Memory B cell (primary cell): Measurements from ENCODE around the gene SP140L.
A peak's percentile ranks its signal among the peaks of the same experiment; 100 is the strongest.
"Not testable (repeated sequence)": the region's sequence is repeated elsewhere in the genome, so short reads cannot be mapped to it uniquely, and the experiment has no call there.

Source experiments
- ATAC-seq: fragments of 150-1000 bp; cut with Tn5 transposase; 2 replicates; pipeline ENCODE4 v1.10.0; 2021; ENCODE audit warnings: low read depth, mild to moderate bottlenecking, moderate library complexity
- DNase-seq, 2 donors: peaks; one replicate each; pipeline ENCODE4 v3.0.0; 2022; ENCODE audit warnings: low spot score in 2 of 2
- H3K27ac Mint-ChIP-seq: one replicate; pipeline ENCODE4 v1.8.0; 2022; ENCODE audit warnings: mild to moderate bottlenecking, moderate library complexity, mixed read lengths
- H3K27me3 Mint-ChIP-seq: one replicate; pipeline ENCODE4 v1.8.0; 2022; ENCODE audit warnings: mixed read lengths
- H3K36me3 Mint-ChIP-seq: one replicate; pipeline ENCODE4 v1.8.0; 2022; ENCODE audit warnings: mild to moderate bottlenecking, mixed read lengths
- H3K4me1 Mint-ChIP-seq: one replicate; pipeline ENCODE4 v1.8.0; 2022; ENCODE audit warnings: mixed read lengths
- H3K4me3 Mint-ChIP-seq: one replicate; pipeline ENCODE4 v1.8.0; 2022; ENCODE audit warnings: mild to moderate bottlenecking, moderate library complexity, mixed read lengths
- H3K9me3 Mint-ChIP-seq: one replicate; pipeline ENCODE4 v1.8.0; 2022; ENCODE audit warnings: mixed read lengths

Gene SP140L

DNA sequence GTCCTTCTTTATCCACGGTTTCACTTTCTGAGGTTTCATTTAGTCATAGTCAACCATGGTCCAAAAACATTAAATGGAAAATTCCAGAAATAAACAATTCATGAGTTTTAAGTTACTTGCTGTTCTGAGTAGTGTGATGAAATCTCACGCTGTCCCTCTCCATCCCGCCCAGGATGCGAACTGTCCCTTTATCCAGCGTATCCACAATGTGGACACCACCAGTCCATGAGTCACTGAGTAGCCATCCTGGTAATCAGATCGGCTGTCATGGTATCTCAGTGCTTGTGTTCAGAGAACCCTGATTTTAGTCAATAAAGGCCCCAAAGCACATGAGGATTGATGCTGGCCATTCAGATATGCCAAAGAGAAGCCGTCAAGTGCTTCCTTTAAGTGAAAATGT, 3.7 kb downstream of the SP140L start:
- Mint-ChIP-seq H3K27ac (no peak overlapping the region), H3K9me3 (no peaks in the 10 kb centered on the region), H3K36me3 (peaks cover 50% of the 10 kb centered on the region), H3K4me1 (peaks cover 58% of the 10 kb centered on the region), H3K4me3 (peak overlapping the region; percentile 14), H3K27me3 (no peaks in the 10 kb centered on the region)
- ATAC-seq = no peak
- DNase-seq = no peak

DNA sequence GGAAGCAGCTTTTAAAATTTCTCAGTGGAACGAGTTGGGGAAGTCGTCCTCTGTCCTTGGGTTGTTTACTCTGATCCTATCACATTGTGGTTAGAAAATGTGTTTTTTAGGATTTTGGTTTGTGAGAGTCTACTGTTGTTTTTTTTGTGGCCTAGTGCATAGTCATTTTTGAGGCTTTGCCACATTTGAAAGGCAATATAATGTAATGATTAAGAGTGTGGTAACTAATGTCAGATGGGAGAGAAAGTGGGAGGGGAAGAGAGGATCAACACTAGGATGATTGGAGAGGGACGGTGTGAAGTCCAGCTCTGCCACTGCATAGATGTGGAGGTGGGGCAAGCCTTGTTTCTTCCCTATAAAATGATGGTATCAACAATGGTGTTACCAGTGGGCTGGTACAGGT, 8.5 kb downstream of the SP140L start:
- DNase-seq (no peak), ATAC-seq (no peak)
- Mint-ChIP-seq H3K27me3 (no peaks in the 10 kb centered on the region), H3K36me3 (peaks cover 54% of the 10 kb centered on the region), H3K4me1 (peaks cover 42% of the 10 kb centered on the region), H3K9me3 (no peaks in the 10 kb centered on the region), H3K4me3 (peak overlapping the region; percentile 4), H3K27ac (no peak overlapping the region)

DNA sequence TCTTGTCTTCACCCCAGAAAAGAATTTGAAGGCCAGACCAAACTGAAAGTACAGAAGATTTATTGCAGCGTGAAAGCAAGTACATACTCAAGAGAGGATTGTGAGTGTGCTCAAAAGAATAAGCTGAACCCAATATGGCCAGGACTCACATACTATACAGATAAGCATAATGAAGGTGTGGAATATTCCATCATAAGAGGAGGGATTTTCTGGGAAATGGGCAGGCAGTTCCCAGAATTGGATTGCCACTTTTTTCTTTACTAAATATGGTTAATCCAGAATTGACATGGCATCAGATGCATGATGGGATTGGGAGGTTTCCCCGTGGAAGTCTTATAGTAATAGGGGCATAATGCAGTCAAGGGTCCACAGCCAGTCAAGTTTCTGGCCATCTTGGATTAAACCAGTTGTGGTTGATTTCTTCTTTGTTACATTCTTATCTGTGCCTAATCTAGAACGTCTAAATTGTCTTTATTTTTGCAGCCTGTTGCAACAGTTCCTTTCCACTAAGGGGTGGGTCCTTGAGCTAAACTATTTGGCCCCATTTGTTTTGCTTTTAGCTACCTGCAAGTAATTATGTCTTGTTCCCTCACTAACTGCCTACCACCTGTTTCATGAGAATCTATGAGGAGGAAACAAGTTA, 9.0 kb downstream of the SP140L start:
- no peaks in the 10 kb centered on the region for H3K9me3 Mint-ChIP-seq
- ATAC-seq (no peak), DNase-seq (no peak)
- no peak overlapping the region for H3K27ac Mint-ChIP-seq
- H3K36me3 Mint-ChIP-seq = peaks cover 50% of the 10 kb centered on the region
- H3K4me1 Mint-ChIP-seq = peaks cover 39% of the 10 kb centered on the region
- H3K27me3 Mint-ChIP-seq = no peaks in the 10 kb centered on the region
- peak overlapping the region; percentile 4 for H3K4me3 Mint-ChIP-seq

DNA sequence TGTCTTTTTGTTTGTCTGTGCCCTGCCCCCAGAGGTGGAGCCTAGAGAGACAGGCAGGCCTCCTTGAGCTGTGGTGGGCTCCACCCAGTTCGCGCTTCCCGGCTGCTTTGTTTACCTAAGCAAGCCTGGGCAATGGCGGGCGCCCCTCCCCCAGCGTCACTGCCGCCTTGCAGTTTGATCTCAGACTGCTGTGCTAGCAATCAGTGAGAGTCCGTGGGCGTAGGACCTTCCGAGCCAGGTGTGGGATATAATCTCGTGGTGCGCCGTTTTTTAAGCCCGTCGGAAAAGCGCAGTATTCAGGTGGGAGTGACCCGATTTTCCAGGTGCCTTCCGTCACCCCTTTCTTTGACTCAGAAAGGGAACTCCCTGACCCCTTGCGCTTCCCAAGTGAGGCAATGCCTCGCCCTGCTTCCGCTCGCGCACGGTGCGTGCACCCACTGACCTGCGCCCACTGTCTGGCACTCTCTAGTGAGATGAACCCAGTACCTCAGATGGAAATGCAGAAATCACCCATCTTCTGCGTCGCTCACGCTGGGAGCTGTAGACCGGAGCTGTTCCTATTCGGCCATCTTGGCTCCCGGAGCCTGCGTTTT, 15.0 kb downstream of the SP140L start:
- H3K9me3 Mint-ChIP-seq = peaks cover 19% of the 10 kb centered on the region

DNA sequence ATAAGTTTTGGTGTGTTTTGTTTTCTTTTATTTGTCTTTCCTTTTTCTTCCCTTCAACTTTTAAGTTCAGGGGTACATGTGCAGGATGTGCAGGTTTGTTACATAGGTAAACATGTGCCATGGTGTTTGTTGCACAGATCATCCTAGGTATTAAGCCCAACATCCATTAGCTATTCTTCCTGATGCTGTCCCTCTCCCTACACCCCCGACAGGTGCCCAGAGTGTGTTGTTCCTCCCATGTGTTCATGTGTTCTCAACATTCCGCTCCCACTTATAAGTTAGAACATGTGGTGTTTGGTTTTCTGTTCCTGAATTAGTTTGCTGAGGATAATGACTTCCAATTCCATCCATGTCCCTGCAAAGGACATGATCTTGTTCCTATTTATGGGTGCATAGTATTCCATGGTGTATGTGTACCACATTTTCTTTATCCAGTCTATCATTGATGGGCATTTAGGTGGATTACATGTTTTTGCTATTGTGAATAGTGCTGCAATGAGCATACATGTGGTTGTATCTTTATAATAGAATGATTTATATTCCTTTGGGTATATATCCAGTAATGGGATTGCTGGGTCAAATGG, 16.1 kb downstream of the SP140L start:
- not testable (repeated sequence) for ATAC-seq
- peaks cover 30% of the 10 kb centered on the region for H3K4me1 Mint-ChIP-seq

More for the DNA sequence above, 15.0 kb downstream of the SP140L start:
- not testable (repeated sequence) for H3K4me3 Mint-ChIP-seq, H3K27me3 Mint-ChIP-seq, H3K27ac Mint-ChIP-seq, DNase-seq, ATAC-seq
- peaks cover 50% of the 10 kb centered on the region for H3K36me3 Mint-ChIP-seq
- H3K4me1 Mint-ChIP-seq = peaks cover 20% of the 10 kb centered on the region

DNA sequence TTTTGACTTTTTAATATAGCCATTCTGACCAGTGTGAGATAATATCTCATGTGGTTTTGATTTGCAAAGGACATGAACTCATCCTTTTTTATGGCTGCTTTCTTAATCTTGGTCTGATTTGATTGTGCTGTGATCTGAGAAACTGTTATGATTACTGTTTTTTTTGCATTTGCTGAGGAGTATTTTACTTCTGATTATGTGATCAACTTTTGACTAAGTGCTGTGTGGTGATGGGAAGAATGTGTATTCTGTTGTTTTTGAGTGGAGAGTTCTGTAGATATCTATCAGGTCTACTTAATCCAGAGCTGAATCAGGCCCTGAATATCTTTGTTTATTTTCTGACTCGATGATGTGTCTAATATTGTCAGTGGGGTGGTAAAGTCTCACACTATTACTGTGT, 16.8 kb downstream of the SP140L start:
- no peaks in the 10 kb centered on the region for H3K27me3 Mint-ChIP-seq
- H3K4me1 Mint-ChIP-seq = peaks cover 35% of the 10 kb centered on the region
- no peak overlapping the region for H3K27ac Mint-ChIP-seq
- DNase-seq (no peak), ATAC-seq (no peak)
- H3K4me3 Mint-ChIP-seq = no peak overlapping the region
- peaks cover 19% of the 10 kb centered on the region for H3K9me3 Mint-ChIP-seq
- peaks cover 51% of the 10 kb centered on the region for H3K36me3 Mint-ChIP-seq

More for the DNA sequence above, 16.1 kb downstream of the SP140L start:
- H3K27ac Mint-ChIP-seq, DNase-seq, H3K4me3 Mint-ChIP-seq, H3K27me3 Mint-ChIP-seq: not testable (repeated sequence)
- peaks cover 19% of the 10 kb centered on the region for H3K9me3 Mint-ChIP-seq
- peaks cover 49% of the 10 kb centered on the region for H3K36me3 Mint-ChIP-seq

DNA sequence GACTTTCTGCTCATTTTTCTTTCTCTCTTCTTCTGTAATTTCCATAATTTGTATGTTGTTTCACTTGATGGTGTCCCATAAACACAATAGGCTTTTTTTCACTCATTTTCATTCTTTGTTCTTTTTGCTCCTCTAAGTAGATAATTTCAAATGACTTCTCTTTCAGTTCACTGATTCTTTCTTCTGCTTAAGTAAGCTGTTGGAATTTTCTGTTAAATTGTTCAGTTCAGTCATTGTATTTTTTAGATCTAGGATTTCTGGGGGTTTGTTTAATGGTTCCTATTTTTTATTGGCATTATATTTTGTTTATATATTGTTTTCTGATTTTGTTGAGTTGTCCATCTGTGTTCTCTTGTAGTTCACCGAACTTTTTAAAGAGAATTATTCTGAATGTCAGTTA, 19.5 kb downstream of the SP140L start:
- ATAC-seq (no peak), DNase-seq (no peak)
- Mint-ChIP-seq H3K36me3 (peaks cover 53% of the 10 kb centered on the region), H3K9me3 (peaks cover 19% of the 10 kb centered on the region), H3K4me1 (peaks cover 44% of the 10 kb centered on the region), H3K27me3 (no peaks in the 10 kb centered on the region), H3K27ac (peak overlapping the region; percentile 8), H3K4me3 (no peak overlapping the region)

DNA sequence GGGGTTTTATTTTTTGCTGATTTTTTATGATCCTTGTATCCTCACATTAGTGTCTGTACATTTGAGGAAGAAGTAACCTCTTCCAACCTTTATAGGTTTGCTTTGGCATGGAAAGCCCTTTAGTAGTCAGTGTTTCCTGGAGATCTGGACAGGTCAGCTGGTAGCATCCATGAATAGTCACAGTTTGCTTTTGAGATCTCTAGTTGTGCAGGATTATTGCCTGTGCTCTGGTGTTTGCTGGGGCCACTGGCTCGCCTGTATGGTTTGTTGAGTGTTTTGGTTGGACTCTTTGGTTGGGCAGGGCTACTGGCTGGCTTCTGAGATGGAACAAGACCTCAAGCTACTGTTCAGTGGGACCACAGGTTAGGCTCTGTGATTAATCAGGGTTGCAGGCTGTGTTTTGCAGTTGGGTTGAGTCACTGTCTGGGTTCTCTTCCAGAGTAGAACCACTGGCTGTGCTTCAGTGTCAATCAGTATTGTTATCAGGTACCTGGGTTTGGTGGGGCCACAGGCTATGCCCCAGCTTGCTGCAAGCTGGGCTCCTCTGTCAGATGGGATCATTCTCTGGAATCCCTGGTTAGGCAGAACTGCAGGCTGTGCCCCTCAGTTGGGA, 20.0 kb downstream of the SP140L start:
- peaks cover 56% of the 10 kb centered on the region for H3K36me3 Mint-ChIP-seq
- H3K27ac Mint-ChIP-seq = peak overlapping the region; percentile 8
- no peak for ATAC-seq

DNA sequence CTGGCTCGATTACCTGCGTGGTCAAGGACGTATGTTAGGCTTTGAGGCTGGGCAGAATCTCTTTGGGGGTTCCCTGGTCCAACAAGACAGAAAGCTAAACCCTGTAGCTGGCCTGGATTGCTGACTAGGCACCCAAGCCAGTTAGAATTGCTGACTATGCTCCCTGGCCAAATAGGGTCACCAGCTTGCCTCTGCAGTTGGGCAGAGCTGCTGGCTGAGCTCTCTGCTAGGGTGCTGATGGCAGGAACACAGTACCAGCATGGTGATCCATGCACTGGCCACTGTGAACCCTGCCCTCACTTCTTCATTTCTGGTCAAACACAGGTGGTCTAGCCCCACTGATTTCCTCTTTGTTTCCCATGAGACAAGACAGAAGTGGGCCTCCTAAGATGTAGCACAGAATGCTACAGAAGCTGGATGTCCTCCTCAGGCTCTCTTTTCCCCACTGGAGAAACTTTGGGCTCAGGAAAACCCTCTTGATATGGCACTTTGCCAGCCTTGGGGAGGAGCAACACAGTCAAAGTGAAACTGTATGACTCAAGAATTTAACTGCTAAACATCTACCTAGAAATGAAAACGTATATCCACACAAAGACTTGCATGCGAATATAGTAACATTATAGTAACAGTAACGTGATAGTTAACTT, 20.8 kb downstream of the SP140L start:
- H3K36me3 Mint-ChIP-seq = peaks cover 53% of the 10 kb centered on the region
- no peaks in the 10 kb centered on the region for H3K27me3 Mint-ChIP-seq
- peak; percentile 65 for ATAC-seq
- DNase-seq = no peak
- peak overlapping the region; percentile 82 for H3K27ac Mint-ChIP-seq
- H3K9me3 Mint-ChIP-seq = peaks cover 18% of the 10 kb centered on the region
- peak overlapping the region; percentile 55 for H3K4me3 Mint-ChIP-seq
- H3K4me1 Mint-ChIP-seq = peaks cover 42% of the 10 kb centered on the region

More for the DNA sequence above, 20.0 kb downstream of the SP140L start:
- DNase-seq = no peak
- Mint-ChIP-seq H3K9me3 (peaks cover 19% of the 10 kb centered on the region), H3K4me3 (no peak overlapping the region), H3K27me3 (no peaks in the 10 kb centered on the region), H3K4me1 (peaks cover 44% of the 10 kb centered on the region)

DNA sequence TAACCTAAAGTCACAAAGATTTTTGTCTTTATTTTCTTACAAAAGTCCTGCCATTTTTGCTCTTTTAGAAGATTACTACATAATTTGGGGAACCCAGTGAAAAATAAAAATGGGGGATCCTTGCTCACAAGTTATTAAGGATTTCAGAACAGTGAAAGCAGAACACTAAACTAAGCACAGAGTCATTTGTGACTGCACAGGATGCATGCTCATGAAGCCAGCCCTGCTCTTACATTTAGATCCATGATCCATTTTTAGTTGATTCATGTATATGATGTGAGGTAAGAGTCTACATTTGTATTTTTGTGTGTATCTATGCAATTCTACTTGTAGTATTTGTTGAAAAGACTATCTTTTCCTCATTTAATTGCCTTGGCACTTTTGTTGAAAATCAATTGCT, 21.8 kb downstream of the SP140L start:
- peaks cover 35% of the 10 kb centered on the region for H3K4me1 Mint-ChIP-seq
- H3K4me3 Mint-ChIP-seq = no peak overlapping the region
- H3K9me3 Mint-ChIP-seq = peaks cover 12% of the 10 kb centered on the region
- peaks cover 45% of the 10 kb centered on the region for H3K36me3 Mint-ChIP-seq
- no peaks in the 10 kb centered on the region for H3K27me3 Mint-ChIP-seq
- no peak for ATAC-seq
- peak overlapping the region; percentile 82 for H3K27ac Mint-ChIP-seq
- DNase-seq = no peak

DNA sequence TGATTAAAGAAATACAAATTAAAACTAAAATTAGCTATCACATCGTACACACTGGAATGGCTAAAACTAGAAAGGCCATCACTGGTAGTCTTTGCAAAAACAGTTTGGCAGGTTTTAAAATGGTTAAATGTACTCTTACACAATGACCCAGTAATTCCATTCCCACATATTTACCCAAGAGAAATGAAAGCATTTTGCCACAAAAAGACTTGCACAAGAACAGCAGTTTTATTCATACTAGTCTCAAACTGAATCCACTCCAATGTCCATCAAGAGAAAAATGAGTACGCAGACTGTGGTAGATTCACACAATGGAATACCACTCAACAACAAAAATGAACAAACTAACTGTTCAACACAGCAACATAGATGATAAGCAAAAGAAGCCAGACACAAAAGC, 29.1 kb downstream of the SP140L start:
- H3K36me3 Mint-ChIP-seq = peaks cover 33% of the 10 kb centered on the region
- no peak for DNase-seq
- no peak overlapping the region for H3K4me3 Mint-ChIP-seq
- H3K9me3 Mint-ChIP-seq = no peaks in the 10 kb centered on the region
- H3K27me3 Mint-ChIP-seq = no peaks in the 10 kb centered on the region
- no peak for ATAC-seq
- H3K27ac Mint-ChIP-seq = peak overlapping the region; percentile 60
- peaks cover 9% of the 10 kb centered on the region for H3K4me1 Mint-ChIP-seq

DNA sequence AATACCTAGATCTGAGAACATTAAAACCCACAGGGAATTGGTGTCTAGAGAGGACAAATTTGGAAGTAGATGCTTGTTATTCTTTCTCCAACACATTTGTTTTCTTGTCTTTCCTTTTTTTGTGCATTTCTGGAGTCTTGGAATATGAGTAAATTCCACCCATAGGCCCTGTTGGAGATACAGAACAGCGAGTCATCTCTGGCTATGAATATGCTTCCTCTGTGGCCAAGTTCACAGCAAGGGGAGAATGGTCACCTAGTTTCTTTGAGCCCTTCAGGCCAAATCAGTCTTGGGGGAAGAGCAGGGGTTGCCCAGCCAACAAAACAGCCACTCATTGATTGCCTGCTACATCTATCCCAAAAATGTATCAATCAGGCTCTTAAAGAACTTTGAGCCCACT, 31.3 kb downstream of the SP140L start:
- no peaks in the 10 kb centered on the region for H3K9me3 Mint-ChIP-seq
- ATAC-seq = no peak
- DNase-seq = no peak
- H3K36me3 Mint-ChIP-seq = peaks cover 41% of the 10 kb centered on the region
- peaks cover 28% of the 10 kb centered on the region for H3K4me1 Mint-ChIP-seq
- H3K4me3 Mint-ChIP-seq = no peak overlapping the region
- peak overlapping the region; percentile 68 for H3K27ac Mint-ChIP-seq
- no peaks in the 10 kb centered on the region for H3K27me3 Mint-ChIP-seq

DNA sequence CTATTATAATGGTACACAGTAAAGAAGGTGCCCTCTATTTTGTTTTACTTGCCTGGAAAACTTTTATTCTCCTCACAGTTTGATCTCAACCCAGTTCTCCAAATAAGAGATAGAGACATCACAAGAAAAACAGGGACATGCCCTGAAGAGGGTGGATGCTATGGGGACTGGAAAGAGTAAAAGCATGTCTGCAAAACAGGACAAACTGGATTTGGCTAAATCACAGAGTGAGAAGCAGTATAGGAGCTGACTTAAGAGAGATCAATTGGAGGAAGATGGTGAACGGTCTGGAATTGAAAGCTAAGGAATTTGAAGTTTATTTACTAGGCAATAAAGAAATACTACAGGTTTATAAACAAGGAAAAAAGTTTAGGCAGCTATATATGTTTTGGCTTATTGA, 33.0 kb downstream of the SP140L start:
- Mint-ChIP-seq H3K4me3 (no peak overlapping the region), H3K9me3 (peaks cover 1% of the 10 kb centered on the region), H3K27ac (peak overlapping the region; percentile 0), H3K4me1 (peaks cover 31% of the 10 kb centered on the region), H3K27me3 (no peaks in the 10 kb centered on the region), H3K36me3 (peaks cover 42% of the 10 kb centered on the region)
- DNase-seq (no peak), ATAC-seq (no peak)
